ENCODE measurements around the gene LPIN1.
A peak's percentile ranks its signal among the peaks of the same experiment; 100 is the strongest.

LPIN1 gene

DNA sequence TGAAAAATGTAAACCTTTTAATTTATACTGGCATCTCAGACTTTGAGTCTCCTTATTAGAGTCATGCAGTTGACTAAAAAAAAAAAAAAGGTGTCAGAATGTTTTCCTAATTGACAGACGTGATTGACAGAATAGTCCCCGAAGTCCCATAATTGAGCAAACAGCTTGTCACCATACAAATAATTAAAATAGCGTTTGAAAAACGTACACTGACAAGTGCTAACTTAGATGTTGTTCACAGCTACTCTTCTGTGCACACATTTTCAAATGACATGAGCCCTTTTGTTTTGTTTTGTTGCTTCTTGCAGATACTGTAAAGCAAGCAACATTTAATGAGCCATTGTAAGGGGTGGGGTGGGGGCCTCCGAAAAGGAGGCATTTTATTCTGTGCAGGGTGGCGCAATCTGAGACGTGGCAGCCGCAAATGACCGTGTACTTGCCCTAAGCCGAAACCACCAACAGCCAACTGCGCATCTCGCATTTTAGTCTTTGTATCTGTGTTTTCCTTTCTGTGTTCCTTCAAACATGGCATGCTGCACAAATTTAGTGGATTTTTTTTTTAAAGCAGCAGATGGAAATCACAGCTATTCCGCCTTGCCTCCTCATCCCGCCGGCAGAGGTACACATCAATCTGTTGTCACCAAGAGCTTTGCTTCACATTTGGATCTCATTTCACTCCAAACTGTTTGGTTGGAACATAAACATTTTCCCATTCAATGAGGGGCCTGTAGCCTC lies 52.4 kb downstream of the LPIN1 start:
- no peak overlapping the region for H3K4me3 ChIP-seq (ENCODE audit: low read depth, low read length)
- TF ChIP-seq MYC (IDR thresholded peaks at IDR 0.05; ENCODE audit: low read depth, low read length) (no peak), POLR2A (IDR thresholded peaks at IDR 0.05; ENCODE audit: extremely low read depth, insufficient read length) (no peak)
- TF ChIP-seq, protein P1, sequence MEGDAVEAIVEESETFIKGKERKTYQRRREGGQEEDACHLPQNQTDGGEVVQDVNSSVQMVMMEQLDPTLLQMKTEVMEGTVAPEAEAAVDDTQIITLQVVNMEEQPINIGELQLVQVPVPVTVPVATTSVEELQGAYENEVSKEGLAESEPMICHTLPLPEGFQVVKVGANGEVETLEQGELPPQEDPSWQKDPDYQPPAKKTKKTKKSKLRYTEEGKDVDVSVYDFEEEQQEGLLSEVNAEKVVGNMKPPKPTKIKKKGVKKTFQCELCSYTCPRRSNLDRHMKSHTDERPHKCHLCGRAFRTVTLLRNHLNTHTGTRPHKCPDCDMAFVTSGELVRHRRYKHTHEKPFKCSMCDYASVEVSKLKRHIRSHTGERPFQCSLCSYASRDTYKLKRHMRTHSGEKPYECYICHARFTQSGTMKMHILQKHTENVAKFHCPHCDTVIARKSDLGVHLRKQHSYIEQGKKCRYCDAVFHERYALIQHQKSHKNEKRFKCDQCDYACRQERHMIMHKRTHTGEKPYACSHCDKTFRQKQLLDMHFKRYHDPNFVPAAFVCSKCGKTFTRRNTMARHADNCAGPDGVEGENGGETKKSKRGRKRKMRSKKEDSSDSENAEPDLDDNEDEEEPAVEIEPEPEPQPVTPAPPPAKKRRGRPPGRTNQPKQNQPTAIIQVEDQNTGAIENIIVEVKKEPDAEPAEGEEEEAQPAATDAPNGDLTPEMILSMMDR (IDR thresholded peaks at IDR 0.05; ENCODE audit: low read depth, low read length): no peak
- TF ChIP-seq, protein P2, sequence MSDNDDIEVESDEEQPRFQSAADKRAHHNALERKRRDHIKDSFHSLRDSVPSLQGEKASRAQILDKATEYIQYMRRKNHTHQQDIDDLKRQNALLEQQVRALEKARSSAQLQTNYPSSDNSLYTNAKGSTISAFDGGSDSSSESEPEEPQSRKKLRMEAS (IDR thresholded peaks at IDR 0.05; ENCODE audit: low read depth, low read length): no peak
- peak; percentile 84 for DNase-seq (ENCODE audit: low read depth)

DNA sequence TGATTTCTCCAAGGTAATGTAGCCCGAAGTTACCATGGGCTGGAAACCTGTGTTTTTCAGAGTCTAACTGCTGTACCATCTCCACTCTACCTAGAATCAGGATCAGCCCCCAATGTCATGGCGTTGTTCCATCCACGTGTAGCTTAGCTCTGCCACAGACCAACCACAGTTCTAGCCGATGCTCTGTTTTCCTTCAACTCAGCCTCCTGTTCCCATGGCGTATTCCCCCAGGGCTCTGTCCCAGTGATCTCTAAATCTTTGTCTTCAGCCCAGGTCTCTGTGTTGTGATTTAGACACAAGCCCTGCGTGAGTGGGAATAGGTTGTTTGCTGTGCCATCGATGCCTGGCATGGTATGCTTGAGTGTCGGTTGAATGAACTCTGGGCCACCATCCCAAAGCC lies 53.4 kb downstream of the LPIN1 start:
- DNase-seq (ENCODE audit: low read depth): no peak
- TF ChIP-seq, protein P1 (IDR thresholded peaks at IDR 0.05; ENCODE audit: low read depth, low read length): no peak
- TF ChIP-seq POLR2A (IDR thresholded peaks at IDR 0.05; ENCODE audit: extremely low read depth, insufficient read length) (no peak), MYC (IDR thresholded peaks at IDR 0.05; ENCODE audit: low read depth, low read length) (no peak)
- TF ChIP-seq, protein P2 (IDR thresholded peaks at IDR 0.05; ENCODE audit: low read depth, low read length): no peak
- no peak overlapping the region for H3K4me3 ChIP-seq (ENCODE audit: low read depth, low read length)

DNA sequence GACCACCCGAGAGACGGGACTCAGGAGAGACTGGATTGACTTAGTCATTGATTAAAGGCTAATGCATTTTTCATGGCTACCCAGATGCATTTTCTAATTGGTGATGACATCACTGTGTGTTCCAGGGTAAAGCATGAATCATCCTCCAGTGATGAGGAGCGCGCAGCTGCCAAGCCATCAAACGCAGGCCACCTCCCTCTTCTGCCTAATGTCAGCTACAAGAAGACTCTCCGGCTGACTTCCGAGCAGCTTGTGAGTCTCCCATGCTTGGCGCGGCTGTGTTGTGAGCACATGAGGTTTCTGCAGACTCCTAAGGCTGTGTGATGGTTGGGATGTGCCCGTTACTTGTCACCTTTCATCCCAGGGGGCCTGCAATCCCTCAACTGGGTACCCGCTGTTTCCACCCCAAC lies 56.4 kb downstream of the LPIN1 start:
- no peak for DNase-seq (ENCODE audit: low read depth)
- TF ChIP-seq, protein P2 (IDR thresholded peaks at IDR 0.05; ENCODE audit: low read depth, low read length): no peak
- TF ChIP-seq MYC (IDR thresholded peaks at IDR 0.05; ENCODE audit: low read depth, low read length) (no peak), POLR2A (IDR thresholded peaks at IDR 0.05; ENCODE audit: extremely low read depth, insufficient read length) (no peak)
- TF ChIP-seq, protein P1 (IDR thresholded peaks at IDR 0.05; ENCODE audit: low read depth, low read length): no peak
- no peak overlapping the region for H3K4me3 ChIP-seq (ENCODE audit: low read depth, low read length)

DNA sequence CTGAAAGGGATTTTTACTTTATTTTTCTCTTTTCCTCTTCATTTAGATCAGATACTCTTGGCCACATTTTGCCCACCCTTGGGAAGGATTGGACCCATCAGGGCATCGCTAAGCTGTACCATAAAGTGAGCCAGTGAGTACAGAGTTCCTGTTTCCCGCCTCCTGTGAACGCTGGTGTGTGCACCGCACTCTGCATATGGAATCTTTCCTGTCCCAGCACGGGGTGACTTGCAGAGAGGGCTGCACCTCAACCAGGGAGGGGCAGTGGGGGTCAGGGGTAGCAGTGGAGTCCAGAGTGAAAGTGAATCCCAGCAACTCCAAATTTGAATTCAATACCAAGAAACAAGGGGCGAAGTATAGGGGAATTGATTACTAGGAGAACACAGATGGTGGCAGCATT lies 58.6 kb downstream of the LPIN1 start:
- H3K4me3 ChIP-seq (ENCODE audit: low read depth, low read length): no peak overlapping the region
- no peak for DNase-seq (ENCODE audit: low read depth)
- TF ChIP-seq, protein P2 (IDR thresholded peaks at IDR 0.05; ENCODE audit: low read depth, low read length): no peak
- TF ChIP-seq POLR2A (IDR thresholded peaks at IDR 0.05; ENCODE audit: extremely low read depth, insufficient read length) (no peak), MYC (IDR thresholded peaks at IDR 0.05; ENCODE audit: low read depth, low read length) (no peak)
- TF ChIP-seq, protein P1 (IDR thresholded peaks at IDR 0.05; ENCODE audit: low read depth, low read length): no peak

DNA sequence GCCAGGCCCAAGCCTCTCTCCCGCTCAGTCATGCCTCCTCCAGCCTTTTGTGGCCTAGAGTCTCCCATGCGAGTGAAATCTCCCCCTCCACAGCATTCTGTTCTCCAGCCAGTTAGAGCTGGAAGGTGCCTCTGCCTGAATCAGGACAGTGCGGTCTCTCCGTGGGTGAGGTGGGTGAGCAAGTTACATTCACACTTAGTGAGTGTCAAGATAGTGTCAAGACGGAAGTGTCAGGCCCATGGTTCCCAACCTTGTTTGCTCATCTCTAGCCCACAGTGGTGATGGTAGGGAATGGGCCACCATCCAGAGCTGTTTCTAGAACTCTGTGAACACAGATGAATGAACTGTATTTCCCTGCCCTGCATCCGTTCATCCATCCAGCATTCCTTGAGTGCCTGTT lies 59.5 kb downstream of the LPIN1 start:
- TF ChIP-seq, protein P1 (IDR thresholded peaks at IDR 0.05; ENCODE audit: low read depth, low read length): no peak
- TF ChIP-seq, protein P2 (IDR thresholded peaks at IDR 0.05; ENCODE audit: low read depth, low read length): no peak
- no peak for TF ChIP-seq MYC (IDR thresholded peaks at IDR 0.05; ENCODE audit: low read depth, low read length)
- TF ChIP-seq POLR2A (IDR thresholded peaks at IDR 0.05; ENCODE audit: extremely low read depth, insufficient read length): no peak
- no peak for DNase-seq (ENCODE audit: low read depth)
- no peak overlapping the region for H3K4me3 ChIP-seq (ENCODE audit: low read depth, low read length)

Measured in NB4 (cell line).